PC-9 (cell line): ENCODE measurements around the gene DSCAML1.

Source experiments
- EZH2 ChIP-seq: fragments of 200-600 bp; sonication (generic); IDR thresholded peaks from 2 replicates; pipeline ENCODE4 v1.8.0; 2017; ENCODE audit warnings: antibody characterized with exemption, low read depth
- TF ChIP-seq, protein P1 (sequence below): fragments of 200-600 bp; sonication (generic); conservative IDR thresholded peaks from 2 replicates; pipeline ENCODE4 v1.6.1; 2017; ENCODE audit warnings: mixed run types, antibody characterized with exemption, mild to moderate bottlenecking, moderate library complexity

DNA sequence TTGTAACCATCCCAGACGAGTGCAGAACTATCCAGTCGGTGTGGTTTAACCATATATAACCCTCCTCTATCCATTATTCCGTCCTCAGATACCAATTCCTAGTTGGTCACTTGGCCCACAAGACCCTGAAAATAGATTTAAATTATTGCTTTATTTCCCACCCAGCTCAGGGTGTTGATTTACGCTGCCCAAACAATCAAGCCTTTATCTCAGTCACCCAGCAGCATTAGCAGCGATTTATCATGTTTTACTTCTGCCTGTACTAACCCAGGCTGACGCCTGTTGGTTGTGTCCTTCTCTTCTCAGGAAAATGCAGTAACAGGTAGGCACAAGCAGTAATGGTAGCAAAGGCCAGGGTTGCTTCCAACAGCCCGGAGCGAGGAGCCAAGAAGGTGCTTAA is 81.2 kb downstream of the DSCAML1 start:
- TF ChIP-seq, protein P1, sequence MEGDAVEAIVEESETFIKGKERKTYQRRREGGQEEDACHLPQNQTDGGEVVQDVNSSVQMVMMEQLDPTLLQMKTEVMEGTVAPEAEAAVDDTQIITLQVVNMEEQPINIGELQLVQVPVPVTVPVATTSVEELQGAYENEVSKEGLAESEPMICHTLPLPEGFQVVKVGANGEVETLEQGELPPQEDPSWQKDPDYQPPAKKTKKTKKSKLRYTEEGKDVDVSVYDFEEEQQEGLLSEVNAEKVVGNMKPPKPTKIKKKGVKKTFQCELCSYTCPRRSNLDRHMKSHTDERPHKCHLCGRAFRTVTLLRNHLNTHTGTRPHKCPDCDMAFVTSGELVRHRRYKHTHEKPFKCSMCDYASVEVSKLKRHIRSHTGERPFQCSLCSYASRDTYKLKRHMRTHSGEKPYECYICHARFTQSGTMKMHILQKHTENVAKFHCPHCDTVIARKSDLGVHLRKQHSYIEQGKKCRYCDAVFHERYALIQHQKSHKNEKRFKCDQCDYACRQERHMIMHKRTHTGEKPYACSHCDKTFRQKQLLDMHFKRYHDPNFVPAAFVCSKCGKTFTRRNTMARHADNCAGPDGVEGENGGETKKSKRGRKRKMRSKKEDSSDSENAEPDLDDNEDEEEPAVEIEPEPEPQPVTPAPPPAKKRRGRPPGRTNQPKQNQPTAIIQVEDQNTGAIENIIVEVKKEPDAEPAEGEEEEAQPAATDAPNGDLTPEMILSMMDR = no peak
- no peak for TF ChIP-seq EZH2
